B cell (primary cell): ENCODE results near the gene PPP1R7. TPM values are rescaled to one million over a fixed set of nuclear protein-coding genes. Genes with fewer than 3 reads are reported as not detected.

ENCODE experiments used
- ATAC-seq: fragments of 200-7000 bp; cut with Tn5 transposase; one replicate; pipeline ENCODE4 v1.10.0; 2021; ENCODE audit warnings: low read depth, mild to moderate bottlenecking, moderate number of reproducible peaks, moderate library complexity
- CTCF ChIA-PET: fragments of 350-600 bp; sonication (Branson Sonifier 250); formaldehyde crosslinking; loops from one replicate; lab custom pipeline; 2021; ENCODE audit warnings: antibody characterized with exemption, inconsistent platforms; lab: Charles Lee
- POLR2A ChIA-PET: fragments of 350-600 bp; sonication (Branson Sonifier 250); formaldehyde crosslinking; loops from one replicate; lab custom pipeline; 2021; ENCODE audit warnings: antibody characterized with exemption; lab: Charles Lee
- DNase-seq: peaks from one replicate; pipeline ENCODE4 v3.0.0; 2013
- H2AFZ ChIP-seq: 2 replicates; pipeline ENCODE4 v1.6.1; 2012; ENCODE audit warnings: mild to moderate bottlenecking, low read depth, low read length; ENCODE audit not compliant: insufficient read depth, poor library complexity, severe bottlenecking
- H3K27ac ChIP-seq, 2 donors: 1 replicate in 1 of 2; 2 replicates in 1 of 2; pipeline ENCODE4 v1.5.1; 2012 to 2013; ENCODE audit warnings: low read length in 2 of 2, mild to moderate bottlenecking in 2 of 2, moderate library complexity in 1 of 2
- H3K27me3 ChIP-seq, 4 experiments: fragments of 200-600 bp in 1 of 4; sonication (generic) in 1 of 4; replicated peaks in 1 of 4; 1 replicate in 2 of 4; 2 replicates in 2 of 4; pipeline versions ENCODE4 v1.6.1 to v1.7.0; 2013 to 2016; ENCODE audit warnings: low read length in 3 of 4, mild to moderate bottlenecking in 2 of 4, mixed read lengths in 1 of 4, moderate library complexity in 1 of 4; ENCODE audit not compliant: insufficient read depth in 4 of 4, control insufficient read depth in 3 of 4; ENCODE audit errors: control extremely low read depth in 1 of 4
- H3K36me3 ChIP-seq, 2 experiments: replicated peaks in 1 of 2; 1 replicate in 1 of 2; 2 replicates in 1 of 2; pipeline versions ENCODE4 v1.6.1 to v1.7.1; 2013; ENCODE audit warnings: low read length in 1 of 2; ENCODE audit not compliant: insufficient read depth in 2 of 2, control insufficient read depth in 1 of 2; ENCODE audit errors: control extremely low read depth in 1 of 2, extremely low read depth in 1 of 2
- H3K4me1 ChIP-seq, 2 donors: fragments of 200-600 bp in 1 of 2; sonication (generic) in 1 of 2; 1 replicate in 1 of 2; 2 replicates in 1 of 2; pipeline versions ENCODE4 v1.5.1 to v1.6.1; 2013 to 2017; ENCODE audit warnings: low read length in 2 of 2; ENCODE audit not compliant: control insufficient read depth in 2 of 2, insufficient read depth in 2 of 2
- H3K4me2 ChIP-seq: replicated peaks from 2 replicates; pipeline ENCODE3; 2012; ENCODE audit warnings: mild to moderate bottlenecking, low read depth, low read length; ENCODE audit not compliant: poor library complexity, severe bottlenecking
- H3K4me3 ChIP-seq, 5 experiments: fragments of 200-600 bp in 1 of 5; sonication (generic) in 1 of 5; 1 replicate in 3 of 5; 2 replicates in 2 of 5; pipeline versions ENCODE4 v1.5.1 to v1.7.0; 2011 to 2016; ENCODE audit warnings: low read length in 4 of 5, mild to moderate bottlenecking in 4 of 5, low read depth in 2 of 5, control low read depth in 1 of 5, moderate library complexity in 1 of 5; ENCODE audit not compliant: insufficient read depth in 1 of 5; ENCODE audit errors: control extremely low read depth in 1 of 5, extremely low read depth in 1 of 5
- H3K79me2 ChIP-seq: fragments of 200-600 bp; sonication (generic); one replicate; pipeline ENCODE4 v1.6.0; 2016; ENCODE audit warnings: low read length; ENCODE audit not compliant: control insufficient read depth, insufficient read depth
- H3K9ac ChIP-seq: fragments of 200-600 bp; sonication (generic); 2 replicates; pipeline ENCODE4 v1.6.1; 2017; ENCODE audit warnings: mild to moderate bottlenecking, low read length, moderate library complexity
- H3K9me3 ChIP-seq, 3 donors: one replicate each; pipeline versions ENCODE4 v1.6.1 to v1.7.1; 2013; ENCODE audit warnings: low read length in 2 of 3; ENCODE audit not compliant: control insufficient read depth in 2 of 3, insufficient read depth in 1 of 3; ENCODE audit errors: control extremely low read depth in 1 of 3
- H4K20me1 ChIP-seq: 2 replicates; pipeline ENCODE4 v1.6.0; 2012; ENCODE audit warnings: mild to moderate bottlenecking, low read length; ENCODE audit not compliant: insufficient read depth, control insufficient read depth, poor library complexity, severe bottlenecking
- H3K27ac Mint-ChIP-seq: one replicate; pipeline ENCODE4 v1.8.0; 2021; ENCODE audit warnings: mixed read lengths
- H3K27me3 Mint-ChIP-seq: one replicate; pipeline ENCODE4 v1.8.0; 2021; ENCODE audit warnings: mixed read lengths
- H3K4me1 Mint-ChIP-seq: one replicate; pipeline ENCODE4 v1.8.0; 2021; ENCODE audit warnings: mixed read lengths
- H3K4me3 Mint-ChIP-seq: one replicate; pipeline ENCODE4 v1.8.0; 2021; ENCODE audit warnings: mixed read lengths
- H3K9me3 Mint-ChIP-seq: one replicate; pipeline ENCODE4 v1.8.0; 2022; ENCODE audit warnings: mixed read lengths; ENCODE audit not compliant: insufficient read depth
- CTCF ChIP-seq: fragments of 200-600 bp; IDR thresholded peaks from one replicate; pipeline ENCODE4 v1.8.0; 2022; ENCODE audit warnings: antibody characterized with exemption, mild to moderate bottlenecking
- EZH2 ChIP-seq: IDR thresholded peaks from 2 replicates; pipeline ENCODE4 v1.6.1; 2012; ENCODE audit warnings: borderline replicate concordance, low read depth, mild to moderate bottlenecking, moderate library complexity, low read length; ENCODE audit not compliant: insufficient read depth, poor library complexity, severe bottlenecking
- WGBS: methylation state at CpG from one replicate; pipeline ENCODE4 v1.1.5; 2013; ENCODE audit warnings: missing lambda C conversion rate; ENCODE audit not compliant: insufficient coverage; 5-methylcytosine and 5-hydroxymethylcytosine counted together
- intact Hi-C: fragments of 100-400 bp; cut with micrococcal nuclease; formaldehyde crosslinking; loops from one replicate; pipeline ENCODE4 v1.10.0; 2022
- polyA plus RNA-seq: library from polyadenylated mRNA; depleted of rRNA; stranded (reverse); fragments of >200 nt; gene quantifications from 2 replicates; pipeline ENCODE4 v1.2.3, GENCODE V29; 2012
- total RNA-seq, 2 donors: library from RNA; stranded (reverse); fragments of 120-200 nt in 1 of 2; gene quantifications; 1 replicate in 1 of 2; 2 replicates in 1 of 2; pipeline versions ENCODE4 v1.2.3 to v1.2.4, GENCODE V29; 2013 to 2022

PPP1R7 gene
- total and polyA plus RNA-seq, 2 donors (not counting 1 experiment from before 2014, with no cell fraction given) = 37.7 to 50.9 TPM

GRCh38 chr2:241201445-241202267, 51.4 kb downstream of the PPP1R7 start:
- Histone ChIP-seq H3K27me3 (no peaks in the 10 kb centered on the region), H2AFZ (no peak overlapping the region), H3K4me1 (no peaks in the 10 kb centered on the region), H3K36me3 (no peaks in the 10 kb centered on the region), H3K9me3 (no peaks in the 10 kb centered on the region), H3K27ac (no peak overlapping the region), H4K20me1 (no peaks in the 10 kb centered on the region), H3K4me2 (no peak overlapping the region), H3K9ac (no peak overlapping the region), H3K4me3 (no peak overlapping the region), H3K79me2 (no peaks in the 10 kb centered on the region)
- H3K27ac Mint-ChIP-seq = no peak overlapping the region
- WGBS = 89% methylated on average over 24 of the region's 24 CpGs
- no peak for TF ChIP-seq EZH2
- intact Hi-C loops = no loop called here
- H3K4me1 Mint-ChIP-seq = no peaks in the 10 kb centered on the region
- ATAC-seq = no peak
- POLR2A ChIA-PET = interaction anchor here (0.6 kb wide), 1 partner anchor 20 kb away, joined by 3 read pairs; no protein-coding TSS in a partner anchor
- H3K27me3 Mint-ChIP-seq = no peaks in the 10 kb centered on the region
- H3K9me3 Mint-ChIP-seq = no peaks in the 10 kb centered on the region
- CTCF ChIA-PET = no interaction called here
- no peak for DNase-seq
- no peak overlapping the region for H3K4me3 Mint-ChIP-seq

DNA sequence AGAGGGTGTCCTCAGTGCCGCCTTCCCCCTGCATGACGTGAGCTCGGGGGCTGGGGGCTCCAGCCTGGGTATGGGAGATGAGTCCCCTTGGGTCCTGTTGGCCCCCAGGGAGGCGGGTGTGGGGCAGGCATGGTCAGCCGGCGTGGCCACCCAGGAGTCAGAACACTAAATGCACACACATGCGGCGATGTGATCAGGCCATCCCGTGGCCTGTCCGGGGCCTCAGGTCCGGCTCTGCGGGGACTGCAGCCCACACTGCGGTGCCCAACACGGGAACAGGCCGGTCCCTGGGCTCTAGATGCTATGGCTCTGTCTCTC, 52.0 kb downstream of the PPP1R7 start:
- Mint-ChIP-seq H3K4me1 (no peaks in the 10 kb centered on the region), H3K27ac (no peak overlapping the region), H3K27me3 (no peaks in the 10 kb centered on the region), H3K4me3 (no peak overlapping the region), H3K9me3 (no peaks in the 10 kb centered on the region)
- no peak overlapping the region for H3K27ac ChIP-seq
- no peaks in the 10 kb centered on the region for H3K36me3 ChIP-seq
- no peaks in the 10 kb centered on the region for H3K4me1 ChIP-seq
- CTCF ChIA-PET = no interaction called here
- H3K9me3 ChIP-seq = no peaks in the 10 kb centered on the region
- H3K27me3 ChIP-seq = no peaks in the 10 kb centered on the region
- POLR2A ChIA-PET = interaction anchor here (0.6 kb wide), 1 partner anchor 19 kb away, joined by 3 read pairs; no protein-coding TSS in a partner anchor
- H2AFZ ChIP-seq = no peak overlapping the region
- no peak overlapping the region for H3K4me2 ChIP-seq
- no peak for ATAC-seq
- no peak for DNase-seq
- no peak overlapping the region for H3K9ac ChIP-seq
- H4K20me1 ChIP-seq = no peaks in the 10 kb centered on the region
- WGBS = 90% methylated on average over 15 of the region's 15 CpGs
- intact Hi-C loops = no loop called here
- TF ChIP-seq CTCF = no peak
- TF ChIP-seq EZH2 = no peak
- no peak overlapping the region for H3K4me3 ChIP-seq
- no peaks in the 10 kb centered on the region for H3K79me2 ChIP-seq
